BJ (cell line): ENCODE data around the gene GLDC. TPM values are rescaled to one million over a fixed set of nuclear protein-coding genes. Genes with fewer than 3 reads are reported as not detected.
"Not testable (repeated sequence)": the region's sequence is repeated elsewhere in the genome, so short reads cannot be mapped to it uniquely, and the experiment has no call there.

Source experiments
- CTCF ChIA-PET: fragments of 350-600 bp; formaldehyde crosslinking; extraction: SDS; loops from one replicate; lab custom pipeline; 2021; ENCODE audit warnings: antibody characterized with exemption, inconsistent platforms; lab: Yijun Ruan, JAX
- POLR2A ChIA-PET: fragments of 300-600 bp; sonication (Branson Sonifier 250); formaldehyde crosslinking; extraction: SDS; loops from one replicate; lab custom pipeline; 2021; ENCODE audit warnings: antibody characterized with exemption; lab: Charles Lee
- DNase-seq: peaks from one replicate; pipeline ENCODE4 v3.0.0-alpha.2; 2011; ENCODE audit warnings: low read depth
- H3K27me3 ChIP-seq: 2 replicates; pipeline ENCODE4 v1.6.0; 2011; ENCODE audit warnings: low read length; ENCODE audit not compliant: control insufficient read depth, insufficient read depth
- H3K36me3 ChIP-seq: 2 replicates; pipeline ENCODE4 v1.5.1; 2011; ENCODE audit warnings: low read length; ENCODE audit not compliant: control insufficient read depth, insufficient read depth
- H3K4me3 ChIP-seq: 2 replicates; pipeline ENCODE4 v1.5.1; 2011; ENCODE audit warnings: low read depth, mild to moderate bottlenecking, control low read depth, low read length
- CTCF ChIP-seq: IDR thresholded peaks from 2 replicates; pipeline ENCODE4 v1.5.1; 2011; ENCODE audit warnings: low read depth, mild to moderate bottlenecking, control low read depth, inconsistent platforms, low read length, moderate library complexity; ENCODE audit not compliant: insufficient read depth
- polyA plus RNA-seq: library from polyadenylated mRNA; depleted of rRNA; stranded (reverse); fragments of >200 nt; gene quantifications from 2 replicates; pipeline ENCODE4 v1.2.3, GENCODE V29; 2011

The GLDC gene
- polyA plus RNA-seq, 1 experiment: 0.28 TPM

- TF ChIP-seq CTCF: no peak
- Histone ChIP-seq H3K27me3 (peaks cover 22% of the 10 kb centered on the region), H3K4me3 (no peak overlapping the region), H3K36me3 (no peaks in the 10 kb centered on the region)
- ChIA-PET CTCF (interaction anchor here (1.0 kb wide), 1 partner anchor 61 kb away, joined by 3 read pairs; no protein-coding TSS in a partner anchor), POLR2A (no interaction called here)
- no peak for DNase-seq
Observed at GRCh38 chr9:6646293-6646636, 736 bp upstream of the GLDC start.

GRCh38 chr9:6645105-6645354 is 499 bp downstream of the GLDC start:
- H3K4me3 ChIP-seq, DNase-seq, H3K36me3 ChIP-seq, POLR2A ChIA-PET: not testable (repeated sequence)
- CTCF ChIA-PET: interaction anchor here (0.6 to 1.2 kb wide), 3 partner anchors 11 to 1137 kb away, joined by 3 read pairs; no protein-coding TSS in a partner anchor
- H3K27me3 ChIP-seq: peaks cover 22% of the 10 kb centered on the region

GRCh38 chr9:6644346-6645104 is 1.0 kb downstream of the GLDC start:
- TF ChIP-seq CTCF: no peak
- H3K27me3 ChIP-seq: peaks cover 22% of the 10 kb centered on the region
- no peak overlapping the region for H3K4me3 ChIP-seq
- POLR2A ChIA-PET: no interaction called here
- no peaks in the 10 kb centered on the region for H3K36me3 ChIP-seq
- CTCF ChIA-PET: interaction anchor here (0.6 to 1.2 kb wide), 3 partner anchors 12 to 1136 kb away, joined by 3 read pairs; no protein-coding TSS in a partner anchor
- no peak for DNase-seq

GRCh38 chr9:6641961-6642360 is 3.6 kb downstream of the GLDC start:
- no peak overlapping the region for H3K4me3 ChIP-seq
- H3K36me3 ChIP-seq: no peaks in the 10 kb centered on the region
- CTCF ChIA-PET: no interaction called here
- no peak for DNase-seq
- TF ChIP-seq CTCF: no peak
- H3K27me3 ChIP-seq: peaks cover 22% of the 10 kb centered on the region
- POLR2A ChIA-PET: no interaction called here

GRCh38 chr9:6641561-6641960 is 4.0 kb downstream of the GLDC start:
- Histone ChIP-seq H3K27me3 (peaks cover 22% of the 10 kb centered on the region), H3K4me3 (no peak overlapping the region), H3K36me3 (no peaks in the 10 kb centered on the region)
- TF ChIP-seq CTCF: no peak
- ChIA-PET CTCF (no interaction called here), POLR2A (no interaction called here)
- DNase-seq: no peak

- TF ChIP-seq CTCF: no peak
- DNase-seq: no peak
- no peak overlapping the region for H3K4me3 ChIP-seq
- no peaks in the 10 kb centered on the region for H3K36me3 ChIP-seq
- CTCF ChIA-PET: interaction anchor here (1.6 kb wide), 1 partner anchor 54 kb away, joined by 3 read pairs; no protein-coding TSS in a partner anchor
- POLR2A ChIA-PET: no interaction called here
- H3K27me3 ChIP-seq: peaks cover 19% of the 10 kb centered on the region
Observed at GRCh38 chr9:6641056-6641455, 4.5 kb downstream of the GLDC start.
